Tibial nerve (tissue), 4 donors: ENCODE measurements around the gene JAKMIP1. TPM values are rescaled to one million over a fixed set of nuclear protein-coding genes. Genes with fewer than 3 reads are reported as not detected.

Experiments used
- DNase-seq, 2 donors: peaks; one replicate each; pipeline ENCODE4 v3.0.0-alpha.2; 2019; ENCODE audit warnings: low spot score in 2 of 2
- H3K27ac ChIP-seq, 4 donors: fragments of 200-600 bp; sonication (generic) in 3 of 4; one replicate each; pipeline ENCODE4 v1.5.1; 2017 to 2019; ENCODE audit warnings: mild to moderate bottlenecking in 1 of 4
- H3K27me3 ChIP-seq, 2 donors: fragments of 200-600 bp; sonication (generic) in 1 of 2; one replicate each; pipeline versions ENCODE4 v1.5.1 to v1.6.0; 2017 to 2019
- H3K36me3 ChIP-seq, 3 donors: fragments of 200-600 bp; sonication (generic); one replicate each; pipeline ENCODE4 v1.5.1; 2018 to 2019
- H3K4me1 ChIP-seq, 4 donors: fragments of 200-600 bp; sonication (generic) in 3 of 4; one replicate each; pipeline ENCODE4 v1.5.1; 2017 to 2019
- H3K4me3 ChIP-seq, 4 donors: fragments of 200-600 bp; sonication (generic) in 3 of 4; one replicate each; pipeline ENCODE4 v1.5.1; 2017 to 2019; ENCODE audit warnings: mild to moderate bottlenecking in 1 of 4, moderate library complexity in 1 of 4
- H3K9me3 ChIP-seq, 4 donors: fragments of 200-600 bp; sonication (generic) in 3 of 4; one replicate each; pipeline ENCODE4 v1.5.1; 2017 to 2019
- EP300 ChIP-seq, 2 donors: sonication (generic); formaldehyde crosslinking; IDR thresholded peaks; one replicate each; pipeline ENCODE4 v1.6.1; 2017; ENCODE audit warnings: antibody characterized with exemption in 2 of 2, mild to moderate bottlenecking in 1 of 2
- POLR2A ChIP-seq, 2 donors: fragments of 450-650 bp; IDR thresholded peaks; one replicate each; pipeline ENCODE4 v1.6.1; 2017; ENCODE audit warnings: antibody characterized with exemption in 2 of 2, mild to moderate bottlenecking in 2 of 2, moderate library complexity in 2 of 2
- WGBS, 2 donors: methylation state at CpG; one replicate each; pipeline ENCODE4 v1.1.5; 2018; 5-methylcytosine and 5-hydroxymethylcytosine counted together
- total RNA-seq, 4 donors: library from RNA; depleted of rRNA; stranded (reverse); fragments of >200 nt; gene quantifications; one replicate each; pipeline ENCODE4 v1.1.0, GENCODE V29; 2016
- TF ChIP-seq, protein P1 (sequence below), 5 experiments: fragments of 200-600 bp in 3 of 5; fragments of 450-650 bp in 2 of 5; sonication (generic) in 3 of 5; IDR thresholded peaks; one replicate each; pipeline ENCODE4 v1.5.1; 2016 to 2019; ENCODE audit warnings: antibody characterized with exemption in 5 of 5, mild to moderate bottlenecking in 3 of 5, moderate library complexity in 2 of 5

The JAKMIP1 gene
- total RNA-seq, 4 donors from 2014 or later: 0.30 to 2.5 (median 1.2) TPM

GRCh38 chr4:6242271-6243029 lies 42.1 kb upstream of the JAKMIP1 start:
- no peak for DNase-seq
- H3K36me3 ChIP-seq: no peaks in the 10 kb centered on the region
- peaks cover 0 to 25% (median 0%) of the 10 kb centered on the region in 4 donors for H3K9me3 ChIP-seq
- TF ChIP-seq, protein P1, sequence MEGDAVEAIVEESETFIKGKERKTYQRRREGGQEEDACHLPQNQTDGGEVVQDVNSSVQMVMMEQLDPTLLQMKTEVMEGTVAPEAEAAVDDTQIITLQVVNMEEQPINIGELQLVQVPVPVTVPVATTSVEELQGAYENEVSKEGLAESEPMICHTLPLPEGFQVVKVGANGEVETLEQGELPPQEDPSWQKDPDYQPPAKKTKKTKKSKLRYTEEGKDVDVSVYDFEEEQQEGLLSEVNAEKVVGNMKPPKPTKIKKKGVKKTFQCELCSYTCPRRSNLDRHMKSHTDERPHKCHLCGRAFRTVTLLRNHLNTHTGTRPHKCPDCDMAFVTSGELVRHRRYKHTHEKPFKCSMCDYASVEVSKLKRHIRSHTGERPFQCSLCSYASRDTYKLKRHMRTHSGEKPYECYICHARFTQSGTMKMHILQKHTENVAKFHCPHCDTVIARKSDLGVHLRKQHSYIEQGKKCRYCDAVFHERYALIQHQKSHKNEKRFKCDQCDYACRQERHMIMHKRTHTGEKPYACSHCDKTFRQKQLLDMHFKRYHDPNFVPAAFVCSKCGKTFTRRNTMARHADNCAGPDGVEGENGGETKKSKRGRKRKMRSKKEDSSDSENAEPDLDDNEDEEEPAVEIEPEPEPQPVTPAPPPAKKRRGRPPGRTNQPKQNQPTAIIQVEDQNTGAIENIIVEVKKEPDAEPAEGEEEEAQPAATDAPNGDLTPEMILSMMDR (IDR thresholded peaks at IDR 0.05): no peak
- TF ChIP-seq POLR2A (IDR thresholded peaks at IDR 0.05) (no peak), EP300 (IDR thresholded peaks at IDR 0.05) (no peak)
- WGBS, 2 donors: 77 to 83% methylated on average over 12 of the region's 12 CpGs
- peaks cover 0 to 36% of the 10 kb centered on the region in 2 donors for H3K27me3 ChIP-seq
- no peak overlapping the region for H3K27ac ChIP-seq
- no peak overlapping the region for H3K4me3 ChIP-seq
- H3K4me1 ChIP-seq: peaks cover 0 to 8% (median 0%) of the 10 kb centered on the region in 4 donors

GRCh38 chr4:6241062-6241845 lies 40.9 kb upstream of the JAKMIP1 start:
- H3K36me3 ChIP-seq: no peaks in the 10 kb centered on the region
- H3K27me3 ChIP-seq: peaks cover 0 to 24% of the 10 kb centered on the region in 2 donors
- no peak for DNase-seq
- H3K4me1 ChIP-seq: peaks cover 0 to 8% (median 0%) of the 10 kb centered on the region in 4 donors
- no peak overlapping the region for H3K27ac ChIP-seq
- 84 to 85% methylated on average over 16 of the region's 16 CpGs for WGBS, 2 donors
- H3K4me3 ChIP-seq: no peak overlapping the region
- TF ChIP-seq, protein P1 (IDR thresholded peaks at IDR 0.05): no peak
- TF ChIP-seq EP300 (IDR thresholded peaks at IDR 0.05): no peak
- H3K9me3 ChIP-seq: peaks cover 0 to 25% (median 0%) of the 10 kb centered on the region in 4 donors

GRCh38 chr4:6239968-6240367 lies 39.6 kb upstream of the JAKMIP1 start:
- no peaks in the 10 kb centered on the region for H3K4me1 ChIP-seq
- 72 to 80% methylated on average over 11 of the region's 11 CpGs for WGBS, 2 donors
- H3K27me3 ChIP-seq: peaks cover 0 to 11% of the 10 kb centered on the region in 2 donors
- no peak for DNase-seq
- TF ChIP-seq EP300 (IDR thresholded peaks at IDR 0.05) (no peak), POLR2A (IDR thresholded peaks at IDR 0.05) (no peak)
- TF ChIP-seq, protein P1 (IDR thresholded peaks at IDR 0.05): no peak
- no peak overlapping the region for H3K4me3 ChIP-seq
- no peaks in the 10 kb centered on the region for H3K36me3 ChIP-seq
- H3K27ac ChIP-seq: no peak overlapping the region
- peaks cover 0 to 15% (median 0%) of the 10 kb centered on the region in 4 donors for H3K9me3 ChIP-seq

GRCh38 chr4:6239486-6239885 lies 39.1 kb upstream of the JAKMIP1 start:
- no peaks in the 10 kb centered on the region for H3K4me1 ChIP-seq
- peaks cover 0 to 10% (median 0%) of the 10 kb centered on the region in 4 donors for H3K9me3 ChIP-seq
- H3K27ac ChIP-seq: no peak overlapping the region
- no peak for DNase-seq
- TF ChIP-seq POLR2A (IDR thresholded peaks at IDR 0.05) (no peak), EP300 (IDR thresholded peaks at IDR 0.05) (no peak)
- TF ChIP-seq, protein P1 (IDR thresholded peaks at IDR 0.05): no peak
- H3K27me3 ChIP-seq: peaks cover 0 to 9% of the 10 kb centered on the region in 2 donors
- 69 to 72% methylated on average over 8 of the region's 8 CpGs for WGBS, 2 donors
- H3K36me3 ChIP-seq: no peaks in the 10 kb centered on the region
- no peak overlapping the region for H3K4me3 ChIP-seq
